ENCODE measurements around the gene ABLIM1.

GRCh38 chr10:114436941-114437340 is 221.1 kb downstream of the ABLIM1 start:
- TF ChIP-seq CTCF (IDR thresholded peaks at IDR 0.05; ENCODE audit: low read length) (no peak), EZH2 (optimal IDR thresholded peaks at IDR 0.05; ENCODE audit: low read depth, low read length) (no peak)

Measured in MM.1S (cell line).